Fibroblast of skin of left biceps (primary cell): Measurements from ENCODE around the gene IER5.

Experiments
- DNase-seq, 2 experiments: peaks; one replicate each; pipeline ENCODE4 v3.0.0-alpha.2; 2013; ENCODE audit warnings: low read depth in 2 of 2

Gene IER5

GRCh38 chr1:181077576-181078242 is 10.8 kb upstream of the IER5 start:
- peak in 1 of 2 experiments; percentile 61 for DNase-seq

DNA sequence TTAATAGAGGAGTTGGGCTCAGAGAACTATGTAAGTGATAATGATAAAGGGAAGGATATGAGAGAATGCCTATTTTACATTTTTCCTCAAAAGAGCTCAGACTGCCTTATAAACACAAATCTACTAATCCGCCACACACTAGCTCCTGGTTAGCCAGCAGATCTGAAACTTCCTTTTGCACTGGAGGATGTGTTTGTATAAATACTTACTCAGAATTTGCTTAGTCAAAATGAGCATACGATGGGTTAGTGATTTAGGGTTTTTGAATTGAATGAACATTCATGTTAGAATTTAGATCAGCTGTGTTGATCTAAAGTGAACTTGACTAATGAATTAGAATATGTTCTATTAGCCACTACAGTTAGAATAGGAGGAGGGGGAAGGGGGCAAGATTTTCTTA is 9.1 kb upstream of the IER5 start:
- no peak for DNase-seq

DNA sequence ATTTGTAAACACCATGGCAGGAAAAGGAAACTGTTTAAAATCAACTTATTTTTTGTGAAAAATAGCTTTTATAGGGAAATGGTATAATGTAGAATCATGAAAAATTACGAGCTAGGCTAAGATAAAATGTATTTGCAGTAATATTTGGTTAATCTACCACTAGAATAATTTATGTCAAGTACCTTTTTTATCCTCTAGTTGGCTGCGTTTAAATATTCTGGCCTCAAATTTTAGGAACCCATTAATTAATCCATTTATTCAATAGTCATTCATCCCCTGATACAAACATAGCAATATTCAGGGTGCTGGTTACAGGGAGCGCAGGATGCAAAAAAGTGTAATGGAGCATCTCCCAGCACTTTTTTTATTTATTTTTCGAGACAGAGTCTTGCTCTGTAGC is 8.6 kb upstream of the IER5 start:
- no peak for DNase-seq

- no peak for DNase-seq
Observed at GRCh38 chr1:181080556-181080955, 7.9 kb upstream of the IER5 start.

- no peak for DNase-seq
Observed at GRCh38 chr1:181081395-181081794, 7.1 kb upstream of the IER5 start.

GRCh38 chr1:181083842-181084605 is 4.5 kb upstream of the IER5 start:
- DNase-seq = no peak

DNA sequence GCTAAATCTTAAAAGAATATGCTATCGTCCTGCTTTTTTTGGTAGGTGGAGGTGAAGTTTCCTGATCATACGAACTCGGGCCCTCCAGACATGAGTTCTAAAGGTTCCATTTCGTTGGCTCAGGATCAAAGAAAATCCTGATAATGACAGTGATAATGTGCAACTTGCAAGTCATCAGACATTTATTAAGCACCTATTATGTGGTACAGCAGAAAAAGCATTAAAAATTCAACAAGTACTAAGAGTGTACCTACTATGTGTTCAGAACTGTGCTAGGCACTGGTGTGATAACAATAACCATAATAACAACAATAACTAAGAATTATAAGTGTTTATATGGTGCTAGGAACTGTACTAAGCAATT is 3.9 kb upstream of the IER5 start:
- no peak for DNase-seq

- no peak for DNase-seq
Observed at GRCh38 chr1:181086091-181086490, 2.4 kb upstream of the IER5 start.

DNA sequence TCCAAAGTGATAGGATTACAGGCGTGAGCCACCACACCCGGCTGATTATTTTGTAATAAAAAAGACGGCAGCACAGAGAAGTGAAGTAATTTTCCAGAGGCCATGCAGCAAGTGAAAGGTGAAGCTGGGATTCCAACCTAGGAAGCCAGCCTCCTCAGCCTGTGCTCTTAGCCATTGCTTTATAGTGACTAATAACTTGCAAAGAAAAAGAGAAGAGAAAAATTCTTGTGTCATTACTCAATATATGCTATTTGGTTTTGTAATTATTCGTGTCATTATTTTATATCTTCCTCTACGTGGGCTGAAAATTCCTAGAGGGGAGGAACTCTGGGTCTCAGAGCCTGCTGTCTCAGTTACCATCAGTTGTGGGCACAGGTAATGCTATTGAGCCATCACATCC is 1.6 kb upstream of the IER5 start:
- peak in 1 of 2 experiments; percentile 41 for DNase-seq

DNA sequence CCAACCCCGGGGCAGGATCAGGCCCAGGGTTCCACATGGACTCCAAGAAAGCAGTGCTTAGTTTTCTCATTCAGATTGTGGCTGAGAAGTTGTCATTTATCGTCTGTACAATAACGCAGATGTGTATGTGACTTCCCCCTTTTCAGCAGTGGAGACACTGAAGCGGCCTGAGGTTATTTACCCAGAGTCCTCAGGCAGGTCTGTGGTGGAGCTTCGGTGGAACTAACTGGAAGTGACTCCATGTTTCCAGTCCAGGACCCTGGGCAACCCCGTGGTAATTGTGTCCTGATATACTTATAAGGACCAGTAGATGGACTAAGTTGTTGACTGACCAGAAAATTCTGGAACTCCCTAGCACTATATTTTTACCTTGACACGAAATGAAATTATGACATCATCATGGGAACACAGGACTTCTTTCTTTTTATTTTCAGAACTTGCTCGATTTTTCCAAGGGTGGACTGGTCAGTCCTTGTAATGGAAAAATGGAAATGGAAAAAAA is 1.0 kb upstream of the IER5 start:
- DNase-seq = no peak

GRCh38 chr1:181089017-181089675 is 646 bp downstream of the IER5 start:
- no peak for DNase-seq

GRCh38 chr1:181089676-181090544 is 1.4 kb downstream of the IER5 start:
- DNase-seq = no peak

DNA sequence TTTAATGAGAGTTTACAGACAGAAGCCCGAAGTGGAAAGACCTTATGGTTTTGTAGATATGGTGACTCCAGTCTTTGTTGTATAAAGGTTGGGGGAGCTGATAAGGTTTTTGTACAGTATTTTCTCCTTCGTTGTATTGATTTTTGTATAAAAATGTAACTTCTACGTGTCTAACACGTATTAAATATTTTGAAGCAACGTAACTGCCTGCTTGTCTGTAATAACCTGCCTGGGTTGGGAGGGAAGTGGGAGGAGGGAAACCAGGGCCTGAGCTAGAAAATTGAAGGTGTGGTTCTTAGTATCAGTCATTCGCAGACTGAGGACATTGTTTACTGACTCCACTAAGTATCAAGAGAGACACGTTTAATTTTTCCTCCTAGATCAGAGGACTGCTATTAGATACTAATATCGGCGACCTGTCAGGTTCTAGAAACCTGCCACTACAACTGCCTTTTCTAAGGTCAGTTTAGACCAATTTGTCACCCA is 2.2 kb downstream of the IER5 start:
- DNase-seq = no peak

DNA sequence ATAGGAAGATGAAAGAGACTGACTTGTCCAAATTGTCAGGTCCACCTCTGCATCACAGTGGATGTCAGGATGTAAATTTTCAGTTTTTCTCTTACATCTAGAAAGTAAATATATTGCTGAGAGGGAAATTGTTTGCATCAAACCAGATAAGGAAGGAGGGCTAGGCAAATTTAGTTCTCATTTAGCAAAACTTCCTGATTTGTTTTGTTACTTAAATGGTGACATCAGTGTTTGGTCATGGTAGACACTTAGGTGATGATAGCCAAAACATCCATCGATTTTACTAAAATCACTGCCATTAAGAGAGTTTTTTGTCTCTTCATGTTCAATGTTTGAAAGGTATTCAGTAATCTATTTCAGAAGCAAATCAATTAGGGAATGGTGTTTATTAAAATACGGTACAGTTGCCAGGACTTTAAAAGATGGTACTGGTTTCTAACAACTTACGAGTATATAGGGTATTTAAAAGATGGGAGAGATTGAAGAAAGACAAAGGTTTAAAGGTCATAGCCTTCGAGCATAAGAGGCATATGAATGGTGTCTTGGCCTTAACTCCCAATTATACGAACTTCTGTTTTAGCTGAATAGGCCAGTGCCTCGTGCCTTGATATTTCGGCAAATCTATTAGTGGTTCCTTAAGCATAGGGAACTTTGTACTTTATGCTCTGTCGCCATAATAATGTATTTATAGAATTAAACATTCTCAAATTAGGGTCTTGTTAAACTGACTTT is 3.0 kb downstream of the IER5 start:
- no peak for DNase-seq

DNA sequence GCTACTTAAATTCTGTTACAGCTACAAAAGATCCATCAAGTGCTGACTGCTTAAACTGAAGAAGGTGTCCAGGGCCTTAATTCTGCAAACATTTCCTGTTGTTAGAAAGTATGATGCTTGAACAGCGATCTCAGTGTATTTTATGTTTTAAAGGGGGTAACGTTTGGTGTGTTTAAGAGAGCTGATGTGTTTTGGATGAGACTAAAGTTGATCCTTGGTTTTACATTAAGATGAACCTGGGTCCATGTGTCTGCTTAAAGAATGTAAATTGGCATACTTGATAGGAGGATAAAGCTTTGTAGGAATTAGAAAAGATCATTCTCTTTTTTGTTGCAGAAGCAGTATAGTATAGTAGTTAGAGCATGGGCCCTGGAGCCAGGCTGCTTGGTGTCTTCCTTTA is 3.6 kb downstream of the IER5 start:
- no peak for DNase-seq

GRCh38 chr1:181092883-181093458 is 4.5 kb downstream of the IER5 start:
- DNase-seq = no peak

GRCh38 chr1:181094416-181095212 is 6.1 kb downstream of the IER5 start:
- DNase-seq = peak; percentile 93 to 96

GRCh38 chr1:181095260-181095659 is 6.8 kb downstream of the IER5 start:
- no peak for DNase-seq

DNA sequence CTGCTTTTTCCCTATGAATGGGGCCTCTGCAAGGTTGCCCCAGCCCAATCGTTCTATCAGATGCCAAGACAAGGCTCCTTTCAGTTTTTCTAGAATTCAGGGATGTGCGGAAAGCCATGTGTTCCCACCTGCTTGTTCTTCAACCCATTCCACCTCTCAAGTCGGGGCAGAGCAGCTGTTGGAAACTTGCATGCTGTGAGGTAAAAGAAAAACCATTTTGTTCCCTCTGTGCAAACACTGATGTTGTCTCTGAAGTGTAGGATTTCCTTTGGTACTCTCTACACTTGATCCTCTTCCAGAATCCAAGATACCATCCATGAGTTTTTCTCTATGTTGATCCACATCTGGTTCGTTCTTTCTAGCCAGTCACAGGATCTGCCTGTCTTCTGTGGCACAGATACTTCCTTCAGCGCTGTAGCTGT is 7.3 kb downstream of the IER5 start:
- DNase-seq = no peak

DNA sequence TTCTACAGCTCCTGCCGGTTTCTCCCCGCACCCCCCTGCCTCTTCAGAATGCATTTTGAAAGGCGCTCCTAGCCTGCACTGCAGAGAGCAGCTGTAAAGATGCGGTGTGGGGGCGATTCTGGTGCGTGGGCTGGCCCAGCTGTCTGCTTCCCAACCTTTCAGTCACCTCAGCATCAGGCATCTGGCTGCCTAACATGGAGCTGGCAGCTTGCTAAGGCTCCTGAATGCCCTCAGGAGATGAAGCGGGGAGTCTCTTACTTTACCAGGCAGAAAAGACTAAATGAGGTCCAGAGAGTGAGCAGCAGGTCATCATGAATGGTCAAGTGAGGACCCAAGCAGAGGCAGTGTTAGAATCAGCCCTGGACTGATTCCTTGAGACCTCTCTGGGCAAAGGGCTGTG is 8.7 kb downstream of the IER5 start:
- no peak for DNase-seq
